ENCODE results near the gene HRH1. TPM values are rescaled to one million over a fixed set of nuclear protein-coding genes. Genes with fewer than 3 reads are reported as not detected.

Gene HRH1
- total RNA-seq, 2 donors from 2014 or later = 7.2 to 20.4 TPM

GRCh38 chr3:11238060-11238459, 83.8 kb downstream of the HRH1 start:
- no peak overlapping the region for H3K27ac ChIP-seq
- no peaks in the 10 kb centered on the region for H3K27me3 ChIP-seq
- TF ChIP-seq CTCF (IDR thresholded peaks at IDR 0.05) = no peak
- no peak for DNase-seq
- intact Hi-C loops (cut with DNase I) = loop anchor here (5.0 kb wide), 1 partner anchor 99 kb away; no protein-coding TSS in a partner anchor
- H3K9me3 ChIP-seq = no peaks in the 10 kb centered on the region
- H3K4me1 ChIP-seq = no peaks in the 10 kb centered on the region
- H3K36me3 ChIP-seq = no peaks in the 10 kb centered on the region
- H3K4me3 ChIP-seq = no peak overlapping the region
- no peak overlapping the region for H3K9ac ChIP-seq (ENCODE audit: low read depth in 2 of 2, low read length in 2 of 2)

GRCh38 chr3:11238880-11239279, 84.6 kb downstream of the HRH1 start:
- H3K4me1 ChIP-seq = no peaks in the 10 kb centered on the region
- no peak for DNase-seq
- no peak for TF ChIP-seq CTCF (IDR thresholded peaks at IDR 0.05)
- no peaks in the 10 kb centered on the region for H3K27me3 ChIP-seq
- H3K36me3 ChIP-seq = no peaks in the 10 kb centered on the region
- H3K27ac ChIP-seq = no peak overlapping the region
- intact Hi-C loops (cut with DNase I) = loop anchor here (5.0 kb wide), 1 partner anchor 98 kb away; no protein-coding TSS in a partner anchor
- no peaks in the 10 kb centered on the region for H3K9me3 ChIP-seq
- H3K9ac ChIP-seq (ENCODE audit: low read depth in 2 of 2, low read length in 2 of 2) = no peak overlapping the region
- H3K4me3 ChIP-seq = no peak overlapping the region

- no peaks in the 10 kb centered on the region for H3K4me1 ChIP-seq
- no peak overlapping the region for H3K27ac ChIP-seq
- no peak overlapping the region for H3K9ac ChIP-seq (ENCODE audit: low read depth in 2 of 2, low read length in 2 of 2)
- H3K4me3 ChIP-seq = no peak overlapping the region
- TF ChIP-seq CTCF (IDR thresholded peaks at IDR 0.05) = no peak
- no peaks in the 10 kb centered on the region for H3K9me3 ChIP-seq
- DNase-seq = no peak
- no peaks in the 10 kb centered on the region for H3K27me3 ChIP-seq
- H3K36me3 ChIP-seq = no peaks in the 10 kb centered on the region
- intact Hi-C loops (cut with DNase I) = loop anchor here (5.0 kb wide), 1 partner anchor 98 kb away; no protein-coding TSS in a partner anchor
Observed at GRCh38 chr3:11239796-11240195, 85.5 kb downstream of the HRH1 start.

GRCh38 chr3:11240496-11240895, 86.2 kb downstream of the HRH1 start:
- no peaks in the 10 kb centered on the region for H3K4me1 ChIP-seq
- H3K9ac ChIP-seq (ENCODE audit: low read depth in 2 of 2, low read length in 2 of 2) = no peak overlapping the region
- no peak overlapping the region for H3K4me3 ChIP-seq
- H3K27me3 ChIP-seq = no peaks in the 10 kb centered on the region
- intact Hi-C loops (cut with DNase I) = no loop called here
- no peak for TF ChIP-seq CTCF (IDR thresholded peaks at IDR 0.05)
- H3K27ac ChIP-seq = no peak overlapping the region
- DNase-seq = no peak
- H3K36me3 ChIP-seq = no peaks in the 10 kb centered on the region
- H3K9me3 ChIP-seq = no peaks in the 10 kb centered on the region

GRCh38 chr3:11244121-11244677, 89.9 kb downstream of the HRH1 start:
- no peaks in the 10 kb centered on the region for H3K4me1 ChIP-seq
- TF ChIP-seq CTCF (IDR thresholded peaks at IDR 0.05) = no peak
- intact Hi-C loops (cut with DNase I) = no loop called here
- no peaks in the 10 kb centered on the region for H3K9me3 ChIP-seq
- no peaks in the 10 kb centered on the region for H3K27me3 ChIP-seq
- H3K4me3 ChIP-seq = no peak overlapping the region
- no peak overlapping the region for H3K9ac ChIP-seq (ENCODE audit: low read depth in 2 of 2, low read length in 2 of 2)
- H3K36me3 ChIP-seq = no peaks in the 10 kb centered on the region
- DNase-seq = no peak
- no peak overlapping the region for H3K27ac ChIP-seq
